T47D (cell line): ENCODE data around the gene GOLM1.

ENCODE experiments used
- DNase-seq, 2 experiments: peaks; one replicate each; pipeline versions ENCODE4 v3.0.0 to v3.0.0-alpha.2; 2011 to 2012; ENCODE audit warnings: low read depth in 1 of 2, low spot score in 1 of 2
- JUND ChIP-seq: IDR thresholded peaks from 2 replicates; pipeline ENCODE4 v1.6.1; 2012; ENCODE audit warnings: low read depth
- in situ Hi-C: cut with HindIII; loops from 2 replicates; pipeline ENCODE4 v1.10.0; 2016; ENCODE audit warnings: low sequenced_read_pairs, low pct_unique_long_range_greater_than_20kb

Gene GOLM1

DNA sequence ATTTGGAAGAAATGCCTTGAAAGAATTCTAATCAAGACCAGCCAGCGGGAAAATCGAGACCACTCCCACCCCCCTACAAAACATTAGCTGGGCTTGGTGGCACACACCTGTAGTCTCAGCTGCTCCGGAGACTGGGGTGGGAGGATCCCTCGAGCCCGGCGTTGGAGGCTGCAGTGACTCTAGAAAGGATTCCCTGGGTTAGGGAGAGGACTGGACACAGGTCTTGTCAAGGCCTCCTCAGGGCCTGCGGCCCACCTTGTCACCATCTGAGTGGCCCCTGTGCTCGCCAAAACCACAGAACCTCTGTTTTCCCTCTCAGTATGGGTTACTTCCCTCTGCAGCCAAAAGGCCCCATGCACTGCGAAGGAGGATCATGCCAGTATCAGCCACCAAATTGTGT lies 16.5 kb upstream of the GOLM1 start:
- TF ChIP-seq JUND, result no peak
- no peak for DNase-seq
- in situ Hi-C loops, result no loop called here

- DNase-seq, result no peak
- no peak for TF ChIP-seq JUND
- in situ Hi-C loops, result no loop called here
Measured at GRCh38 chr9:86112057-86112456, 12.7 kb upstream of the GOLM1 start.

DNA sequence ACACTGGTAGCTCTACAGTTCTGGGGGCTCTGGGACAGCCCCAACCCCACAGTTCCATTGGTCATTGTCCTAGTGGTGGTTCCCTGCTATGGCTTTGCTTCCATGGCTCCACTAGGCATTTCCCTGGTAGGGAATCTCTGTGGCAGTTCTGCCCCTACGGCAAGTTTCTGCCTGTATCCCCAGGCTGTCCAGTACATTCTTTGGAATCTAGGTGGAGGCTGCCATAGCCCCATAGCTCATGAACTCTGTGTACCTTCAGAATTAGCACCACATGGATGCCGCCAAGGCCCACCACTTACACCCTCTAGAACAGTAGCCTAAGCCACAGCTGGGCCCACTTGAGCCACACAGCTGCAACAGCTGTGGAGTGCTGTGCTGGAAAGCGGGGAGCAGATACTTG lies 3.3 kb upstream of the GOLM1 start:
- DNase-seq, result no peak
- in situ Hi-C loops, result no loop called here

GRCh38 chr9:86099701-86100364 lies 475 bp upstream of the GOLM1 start:
- in situ Hi-C loops, result no loop called here
- DNase-seq, result peak; percentile 67 to 70
- TF ChIP-seq JUND, result no peak

More for the DNA sequence above, 3.3 kb upstream of the GOLM1 start:
- TF ChIP-seq JUND, result no peak

DNA sequence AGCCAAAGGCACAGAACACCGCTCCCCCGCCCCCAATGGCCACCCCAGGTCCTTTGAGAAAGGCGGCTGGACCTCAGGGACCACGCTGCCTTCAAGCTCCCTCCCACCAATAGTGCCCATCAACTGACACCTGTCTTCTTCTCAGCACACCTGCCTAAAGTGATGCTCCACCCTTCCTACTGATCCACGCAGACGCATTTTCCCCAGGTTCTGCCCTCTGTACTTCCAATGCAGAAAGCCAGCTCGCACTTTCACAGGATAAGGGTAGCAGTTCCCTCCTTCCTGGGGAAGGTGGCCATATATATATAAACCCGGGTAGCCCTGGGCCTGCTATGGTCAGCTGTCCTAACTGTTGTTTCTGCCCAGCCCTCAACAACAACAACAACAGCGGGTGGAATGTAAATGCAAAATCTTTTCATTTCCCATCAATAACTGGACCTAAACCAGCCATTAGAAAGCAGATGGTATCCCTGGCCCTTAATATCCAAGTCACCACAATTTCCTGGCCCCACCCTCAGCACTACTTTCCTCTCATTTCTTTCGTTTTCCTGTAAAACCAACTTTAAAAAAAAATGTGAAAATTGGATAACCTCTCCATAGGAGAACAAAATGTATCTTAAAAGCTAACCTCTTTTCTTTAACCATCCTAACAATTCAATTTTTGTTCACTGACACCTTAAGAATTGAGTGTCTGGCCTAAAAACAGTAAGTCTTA lies 1.7 kb downstream of the GOLM1 start:
- DNase-seq, result peak in 1 of 2 experiments; percentile 36
- TF ChIP-seq JUND, result no peak
- in situ Hi-C loops, result no loop called here

DNA sequence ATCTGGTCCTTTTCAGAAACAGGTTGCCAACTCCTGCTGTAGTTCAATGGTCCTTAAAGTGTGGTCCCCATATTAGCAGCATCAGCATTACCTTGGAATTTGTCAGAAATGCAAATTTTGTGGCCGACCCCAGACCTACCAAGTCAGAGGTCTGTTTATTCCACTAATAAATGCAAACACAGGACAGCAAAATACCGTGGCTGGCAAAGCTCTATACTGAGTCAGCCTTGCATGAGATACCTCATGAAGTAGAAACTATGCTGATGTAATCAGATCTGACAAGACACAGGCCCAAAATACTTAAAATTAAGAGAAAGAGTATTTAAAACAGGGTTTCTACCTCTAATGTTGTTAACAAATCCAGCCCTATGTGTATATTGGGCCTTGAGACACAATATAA lies 3.0 kb downstream of the GOLM1 start:
- in situ Hi-C loops, result no loop called here
- no peak for TF ChIP-seq JUND
- DNase-seq, result no peak

- in situ Hi-C loops, result no loop called here
- no peak for TF ChIP-seq JUND
- DNase-seq, result peak; percentile 49 to 96
Measured at GRCh38 chr9:86093788-86094555, 5.4 kb downstream of the GOLM1 start.

- in situ Hi-C loops, result no loop called here
- DNase-seq, result no peak
- no peak for TF ChIP-seq JUND
Measured at GRCh38 chr9:86091477-86091876, 7.9 kb downstream of the GOLM1 start.

DNA sequence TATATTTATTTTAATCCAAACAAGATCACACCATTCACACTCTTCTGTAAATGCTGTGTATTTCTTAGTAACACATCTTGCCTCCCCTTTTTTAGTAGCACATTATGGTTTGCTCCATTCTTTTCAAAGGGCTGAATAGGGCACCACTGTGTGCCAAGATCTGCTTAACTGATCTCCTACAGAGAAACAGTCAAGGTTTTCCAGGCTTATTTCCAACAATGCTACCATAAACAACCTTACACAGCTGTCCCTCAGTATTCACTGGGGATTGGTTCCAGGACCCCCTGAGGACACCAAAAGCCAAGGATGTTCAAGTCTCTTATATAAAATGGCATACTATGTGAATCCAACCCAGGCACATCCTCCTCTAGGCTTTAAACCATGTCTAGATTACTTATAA lies 16.5 kb downstream of the GOLM1 start:
- no peak for TF ChIP-seq JUND
- no peak for DNase-seq
- in situ Hi-C loops, result no loop called here

DNA sequence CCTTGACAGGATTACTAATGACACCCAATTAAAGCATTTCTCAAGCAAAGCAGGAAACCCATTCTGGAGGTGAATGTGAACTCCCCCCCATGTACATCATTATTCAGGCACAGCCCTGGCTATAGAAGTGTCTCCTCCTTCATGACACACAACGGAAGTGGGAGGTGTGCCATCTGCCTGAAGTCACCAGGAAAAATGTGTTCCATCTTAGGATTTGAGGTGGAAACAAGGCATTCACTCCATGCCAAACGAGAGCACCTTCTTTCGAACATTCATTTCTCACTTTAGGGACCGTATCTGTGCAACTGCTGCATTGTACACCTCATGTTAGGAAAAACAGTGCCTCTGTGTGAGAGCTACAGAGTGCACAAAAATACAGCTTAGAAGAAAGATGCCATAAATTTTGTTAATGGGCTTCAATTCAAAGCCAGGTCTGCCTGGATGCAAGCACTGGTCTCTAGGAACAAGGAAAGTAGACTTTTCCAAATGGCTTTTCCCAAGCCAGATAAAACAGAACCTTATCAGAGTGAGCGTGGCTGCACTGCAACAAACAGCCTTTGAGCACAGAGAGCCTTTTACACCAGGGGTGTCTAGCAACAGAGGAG lies 19.4 kb downstream of the GOLM1 start:
- peak in 1 of 2 experiments; percentile 15 for DNase-seq
- no peak for TF ChIP-seq JUND
- in situ Hi-C loops, result no loop called here

- peak; percentile 16; the same call in 1 of the 2 replicates for TF ChIP-seq JUND
- in situ Hi-C loops, result no loop called here
- peak; percentile 26 to 39 for DNase-seq
Measured at GRCh38 chr9:86079421-86079831, 19.9 kb downstream of the GOLM1 start.

DNA sequence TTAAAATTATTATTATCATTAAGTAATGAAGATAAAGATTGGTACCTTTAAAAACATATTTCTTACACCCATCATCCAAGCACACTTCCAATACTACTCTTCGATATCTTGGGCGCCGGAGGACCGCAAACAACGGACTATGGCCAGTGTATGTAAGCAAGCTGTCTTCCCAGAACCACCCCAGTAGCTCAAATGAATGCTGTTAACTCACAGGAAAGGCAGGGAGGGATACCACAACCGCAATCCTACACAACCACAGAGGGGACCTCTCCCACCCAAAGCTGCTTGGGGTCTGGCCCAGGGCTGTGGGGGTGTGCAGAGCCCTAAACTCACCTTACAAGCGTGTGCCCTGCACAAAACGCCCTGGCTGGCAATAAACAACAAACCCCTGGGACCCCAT lies 20.6 kb downstream of the GOLM1 start:
- in situ Hi-C loops, result no loop called here
- TF ChIP-seq JUND, result no peak
- no peak for DNase-seq

- no peak for TF ChIP-seq JUND
- in situ Hi-C loops, result no loop called here
- no peak for DNase-seq
Measured at GRCh38 chr9:86077276-86077675, 22.1 kb downstream of the GOLM1 start.
